ENCODE measurements around the gene HORMAD1. TPM values are rescaled to one million over a fixed set of nuclear protein-coding genes. Genes with fewer than 3 reads are reported as not detected.
"Not testable (repeated sequence)": the region's sequence is repeated elsewhere in the genome, so short reads cannot be mapped to it uniquely, and the experiment has no call there.

The HORMAD1 gene, protein sequence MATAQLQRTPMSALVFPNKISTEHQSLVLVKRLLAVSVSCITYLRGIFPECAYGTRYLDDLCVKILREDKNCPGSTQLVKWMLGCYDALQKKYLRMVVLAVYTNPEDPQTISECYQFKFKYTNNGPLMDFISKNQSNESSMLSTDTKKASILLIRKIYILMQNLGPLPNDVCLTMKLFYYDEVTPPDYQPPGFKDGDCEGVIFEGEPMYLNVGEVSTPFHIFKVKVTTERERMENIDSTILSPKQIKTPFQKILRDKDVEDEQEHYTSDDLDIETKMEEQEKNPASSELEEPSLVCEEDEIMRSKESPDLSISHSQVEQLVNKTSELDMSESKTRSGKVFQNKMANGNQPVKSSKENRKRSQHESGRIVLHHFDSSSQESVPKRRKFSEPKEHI
- total RNA-seq: 0.82 TPM

DNA sequence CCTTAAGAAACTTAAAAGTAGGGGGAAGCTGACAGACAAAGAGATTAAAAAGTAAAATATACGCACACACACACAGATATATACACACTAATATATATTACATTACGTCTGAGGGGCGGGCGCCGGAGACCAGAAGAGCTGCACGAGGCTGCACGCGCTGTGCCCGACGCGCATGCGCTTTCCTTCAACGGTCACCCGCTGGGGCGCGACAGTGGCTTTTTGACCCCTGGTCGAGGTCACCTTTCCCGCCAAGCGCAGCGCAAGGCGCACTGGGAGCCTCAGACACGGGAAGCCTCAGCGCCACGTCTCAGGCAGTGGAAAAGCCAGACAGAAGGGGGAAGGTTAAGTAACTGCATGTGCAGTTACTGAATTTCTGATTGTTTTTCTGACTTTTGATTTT, at the start of gene HORMAD1:
Gene HORMAD1, minus strand, starts transcription at position 193 of the 400 bp plus-strand sequence. CDS start 1,390 bp downstream, outside the sequence.
- DNase-seq (ENCODE audit: low spot score in 2 of 2) (no peak), FAIRE-seq (no peak)

DNA sequence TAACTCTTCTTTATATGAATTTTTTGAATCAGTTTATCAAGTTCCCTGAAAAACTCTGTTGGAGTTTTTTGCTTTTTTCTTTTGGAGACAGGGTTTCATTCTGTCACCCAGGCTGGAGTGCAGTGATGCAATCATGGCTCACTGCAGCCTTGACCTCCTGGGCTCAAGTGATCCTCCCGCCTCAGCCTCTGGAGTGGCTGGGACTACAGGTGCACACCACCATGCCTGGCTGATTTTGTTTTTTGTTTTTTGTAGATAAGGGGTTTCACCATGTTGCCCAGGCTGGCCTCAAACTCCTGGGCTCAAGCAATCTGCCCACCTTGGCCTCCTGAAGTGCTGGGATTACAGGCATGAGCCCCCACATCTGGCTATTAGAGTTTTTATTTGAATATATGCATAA, 47.0 kb upstream of the HORMAD1 start:
- not testable (repeated sequence) for FAIRE-seq; DNase-seq (ENCODE audit: low spot score in 2 of 2)

DNA sequence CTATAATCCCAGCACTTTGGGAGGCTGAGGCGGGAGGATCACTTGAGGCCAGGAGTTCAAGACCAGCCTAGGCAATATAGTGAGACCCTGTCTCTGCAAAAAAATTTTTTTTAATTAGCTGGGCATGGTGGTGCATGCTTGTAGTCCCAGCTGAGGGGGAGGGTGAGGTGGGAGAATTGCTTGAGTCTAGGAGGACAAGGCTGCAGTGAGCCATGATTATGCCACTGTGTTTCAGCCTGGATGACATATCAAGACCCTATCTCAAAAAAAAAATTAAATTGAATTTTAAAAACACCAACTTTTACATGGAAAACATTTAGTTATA, 45.2 kb upstream of the HORMAD1 start:
- FAIRE-seq; DNase-seq (ENCODE audit: low spot score in 2 of 2): not testable (repeated sequence)

DNA sequence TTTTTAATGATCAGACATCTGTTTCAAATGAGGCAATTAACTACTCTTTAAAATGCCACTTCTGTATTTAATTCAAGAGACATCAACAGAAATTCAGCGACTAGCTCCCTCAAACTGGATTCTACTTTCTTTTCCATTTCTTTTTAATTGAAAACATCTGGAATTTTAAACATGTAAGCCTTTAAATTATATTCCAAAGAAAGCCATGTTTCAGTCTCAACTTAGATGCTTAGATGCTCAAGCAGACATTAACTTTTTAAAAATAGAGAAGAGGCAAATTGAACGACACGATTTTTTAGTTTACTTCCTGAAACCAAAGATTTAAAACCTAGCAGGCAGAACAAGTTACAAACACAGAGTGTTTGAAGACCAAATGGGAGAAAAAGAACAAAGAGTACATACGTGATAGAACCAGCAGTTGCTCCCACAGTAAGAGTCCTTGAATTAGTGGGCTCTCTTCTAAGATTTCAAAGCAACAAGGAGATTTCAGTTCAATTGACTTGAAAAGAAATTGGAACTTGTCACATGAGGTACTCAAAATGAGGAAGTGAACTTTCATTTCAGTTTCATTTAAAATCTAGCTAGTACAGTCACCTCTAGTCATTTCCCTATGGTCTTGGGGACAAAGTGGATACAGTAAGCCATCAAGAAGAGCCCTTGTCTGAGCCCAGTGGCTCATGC, 44.7 kb upstream of the HORMAD1 start, which contains the start of gene CTSS:
Gene CTSS, minus strand, starts transcription at position 483 of the 681 bp plus-strand sequence. CDS start 1,015 bp downstream, outside the sequence.
- FAIRE-seq: no peak
- no peak for DNase-seq (ENCODE audit: low spot score in 2 of 2)

DNA sequence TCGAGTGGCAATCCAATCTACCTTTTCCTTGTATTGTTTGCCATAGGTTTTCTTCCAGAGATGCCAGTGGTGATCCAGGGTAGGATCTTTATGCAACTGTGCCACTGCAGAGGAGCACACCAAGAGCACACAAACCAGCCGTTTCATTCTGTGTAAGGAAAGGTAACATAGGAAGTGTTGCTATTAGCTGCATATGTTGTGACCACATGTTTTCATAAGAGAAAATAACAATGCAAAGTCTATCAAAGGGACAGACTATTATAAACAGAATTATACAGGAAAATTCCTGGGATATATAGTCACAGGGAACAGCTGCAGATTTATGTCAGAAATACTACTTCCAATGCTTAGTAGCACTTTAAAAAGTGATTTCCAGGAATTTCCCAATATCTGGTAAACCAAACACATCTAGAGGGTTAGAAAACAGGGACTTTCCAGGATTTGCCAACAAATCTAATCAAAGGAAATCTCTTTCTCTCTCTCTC, 44.0 kb upstream of the HORMAD1 start:
- no peak for FAIRE-seq
- DNase-seq (ENCODE audit: low spot score in 2 of 2): no peak

DNA sequence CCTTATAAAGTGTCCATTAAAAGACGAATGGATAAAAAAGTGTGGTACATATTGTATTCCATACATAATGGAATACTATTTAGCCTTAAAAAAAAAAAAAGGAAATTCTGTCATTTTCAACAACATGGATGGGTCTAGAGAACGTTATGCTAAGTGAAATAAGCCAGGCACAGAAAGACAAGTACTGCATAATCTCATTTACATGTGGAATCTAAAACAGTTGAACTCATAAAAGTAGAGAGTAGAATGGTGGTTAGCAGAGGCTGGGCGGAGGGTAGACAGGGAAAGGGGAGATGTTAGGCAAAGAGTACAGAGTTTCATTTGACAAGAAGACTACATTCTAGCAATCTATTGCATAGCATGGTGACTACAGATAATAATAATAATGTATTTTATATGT, 42.3 kb upstream of the HORMAD1 start:
- FAIRE-seq (no peak), DNase-seq (ENCODE audit: low spot score in 2 of 2) (no peak)

DNA sequence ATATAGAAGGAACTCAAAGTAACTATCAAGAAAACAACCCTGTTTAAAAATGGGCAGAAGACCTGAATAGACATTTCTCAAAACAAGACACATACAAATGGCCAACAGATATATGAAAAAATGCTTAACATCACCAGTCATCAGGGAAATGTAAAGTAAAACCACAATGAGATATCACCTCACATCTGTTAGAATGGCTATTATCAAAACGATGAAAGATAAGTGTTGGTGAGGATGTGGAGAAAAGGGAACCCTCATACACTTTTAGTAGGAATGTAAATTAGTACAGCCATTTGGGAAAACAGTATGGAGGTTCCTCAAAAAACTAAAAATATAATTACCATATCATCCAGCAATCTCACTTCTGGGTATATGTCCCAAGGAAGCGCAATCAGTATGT, 41.9 kb upstream of the HORMAD1 start:
- FAIRE-seq (no peak), DNase-seq (ENCODE audit: low spot score in 2 of 2) (no peak)

DNA sequence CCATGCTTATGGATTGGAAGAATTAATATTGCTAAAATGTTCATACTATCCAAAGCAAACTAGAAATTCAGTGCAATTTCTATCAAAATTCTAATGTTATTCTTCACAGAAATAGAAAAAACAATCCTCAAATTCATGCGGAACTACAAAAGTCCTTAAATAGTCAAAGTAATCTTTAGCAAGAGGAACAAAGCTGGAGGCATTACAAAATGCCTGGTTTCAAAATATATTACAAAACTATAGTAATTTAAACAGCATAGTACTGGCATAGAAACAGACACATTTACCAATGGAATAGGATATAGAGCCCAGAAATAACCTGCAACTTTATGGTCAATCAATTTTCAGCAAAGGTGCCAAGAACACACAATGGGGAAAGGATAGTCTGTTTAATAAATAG, 41.1 kb upstream of the HORMAD1 start:
- FAIRE-seq (no peak), DNase-seq (ENCODE audit: low spot score in 2 of 2) (no peak)

DNA sequence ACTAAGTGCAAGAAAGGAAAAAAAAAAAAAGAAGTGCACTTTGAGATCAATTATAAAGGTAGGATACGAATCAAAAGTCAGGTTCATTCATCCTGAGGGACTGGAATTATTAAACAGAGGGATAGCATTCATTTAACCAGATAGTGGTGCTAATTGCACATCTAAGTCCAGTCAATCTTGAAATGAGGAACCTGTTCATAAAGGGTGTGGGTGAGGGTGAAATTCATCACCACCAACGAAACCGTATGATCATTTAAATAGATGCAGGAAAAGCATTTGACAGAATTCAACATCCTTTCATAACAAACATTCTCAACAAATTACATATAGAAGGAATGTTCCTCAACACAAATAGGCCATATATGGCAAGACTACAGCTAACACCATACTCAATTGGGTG, 39.3 kb upstream of the HORMAD1 start:
- DNase-seq (ENCODE audit: low spot score in 2 of 2): no peak
- FAIRE-seq: no peak

DNA sequence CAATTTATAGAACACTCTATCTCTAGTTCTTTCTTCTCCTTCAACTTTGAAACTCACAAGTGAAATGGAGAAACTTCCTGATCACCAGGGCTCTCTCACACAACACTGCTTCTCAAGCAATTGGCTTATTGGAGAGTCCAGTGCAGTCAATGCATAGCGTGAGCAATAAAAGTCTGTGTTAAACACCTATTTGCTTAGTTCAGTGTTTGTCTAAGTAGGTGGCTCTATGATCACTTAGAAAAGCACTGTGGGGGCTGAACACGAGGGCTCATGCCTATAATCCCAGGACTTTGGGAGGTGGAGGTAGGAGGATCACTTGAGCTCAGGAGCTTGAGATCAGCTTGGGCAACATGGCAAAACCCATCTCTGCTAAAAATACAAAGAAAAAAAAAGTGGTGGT, 32.7 kb upstream of the HORMAD1 start:
- FAIRE-seq: no peak
- DNase-seq (ENCODE audit: low spot score in 2 of 2): no peak

DNA sequence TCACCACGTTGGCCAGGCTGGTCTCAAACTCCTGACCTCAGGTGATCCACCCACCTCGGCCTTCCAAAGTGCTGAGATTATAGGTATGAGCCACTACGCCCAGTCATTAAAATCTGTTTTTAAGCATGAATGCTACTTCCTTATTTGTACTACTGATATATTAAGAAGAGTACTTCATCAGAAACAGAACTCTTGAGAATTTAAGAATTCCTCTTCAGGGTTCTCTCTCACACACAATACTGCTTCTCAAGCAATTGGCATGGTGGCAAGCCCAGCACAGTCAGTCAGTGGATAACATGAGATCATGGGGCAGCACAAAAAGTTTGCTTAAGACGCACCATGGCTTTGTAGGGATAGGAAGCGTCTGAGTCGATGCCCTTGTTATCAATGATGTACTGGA, 30.7 kb upstream of the HORMAD1 start:
- FAIRE-seq (no peak), DNase-seq (ENCODE audit: low spot score in 2 of 2) (no peak)

DNA sequence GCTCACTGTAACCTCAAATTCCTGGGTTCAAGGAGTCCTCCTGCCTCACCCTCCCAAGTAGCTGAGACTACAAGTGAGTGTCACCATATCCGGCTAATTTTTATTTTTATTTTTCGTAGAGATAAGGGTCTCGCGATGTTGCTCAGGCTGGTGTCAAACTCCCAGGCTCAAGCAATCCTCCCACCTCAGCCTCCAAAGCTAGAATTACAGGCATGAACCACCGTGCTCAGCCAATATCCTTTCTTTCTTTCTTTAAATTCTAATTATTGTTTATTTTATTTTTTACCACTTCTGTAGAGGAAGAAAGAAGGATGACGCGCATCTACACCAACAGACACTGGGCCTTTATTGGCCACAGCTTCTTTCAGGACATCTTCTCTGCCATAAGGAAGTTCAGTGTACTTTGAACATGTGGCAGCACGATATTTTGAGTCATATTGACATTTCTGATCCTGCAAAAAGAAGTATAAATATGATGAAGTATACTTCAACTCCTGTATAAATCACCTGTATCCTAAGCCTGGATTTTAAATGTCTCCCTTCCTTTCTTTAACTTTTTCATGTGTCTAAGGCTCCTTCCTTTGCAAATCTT, 29.1 kb upstream of the HORMAD1 start:
- FAIRE-seq (no peak), DNase-seq (ENCODE audit: low spot score in 2 of 2) (no peak)

DNA sequence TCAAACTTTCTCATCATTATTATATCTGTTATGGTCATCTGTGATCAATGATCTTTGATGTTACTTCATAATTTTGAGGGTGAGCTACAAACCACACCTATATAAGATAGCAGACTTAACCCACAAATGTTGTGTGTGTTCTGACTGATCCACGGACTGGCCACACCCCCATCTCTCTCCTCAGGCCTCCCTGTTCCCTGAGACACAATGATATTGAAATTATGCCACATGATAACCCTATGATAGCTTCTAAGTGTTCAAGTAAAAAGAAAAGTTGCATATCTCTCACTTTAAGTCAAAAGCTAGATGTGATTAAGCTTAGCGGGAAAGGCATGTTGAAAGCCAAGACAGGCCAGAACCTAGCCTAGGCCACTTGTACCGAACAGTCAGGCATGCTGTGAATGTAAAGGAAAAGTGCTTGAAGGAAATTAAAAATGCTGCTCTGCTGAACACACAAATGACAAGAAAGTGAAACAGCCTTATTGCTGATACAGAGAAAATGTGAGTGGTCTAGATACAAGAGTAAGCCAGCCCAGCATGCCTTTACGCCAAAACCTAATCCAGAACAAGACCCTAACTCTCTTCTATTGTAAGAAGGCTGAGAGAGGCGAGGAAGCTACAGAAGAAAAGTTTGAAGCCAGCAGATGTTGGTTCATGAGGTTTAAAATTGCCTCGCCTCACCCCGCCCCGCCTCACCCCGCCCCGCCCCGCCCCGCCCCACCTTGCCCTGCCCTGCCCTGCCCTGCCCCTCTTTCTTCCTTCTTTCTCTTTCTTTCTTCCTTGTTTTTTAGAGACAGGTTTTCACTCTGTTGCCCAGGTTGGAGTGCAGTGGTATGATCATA, 28.4 kb upstream of the HORMAD1 start:
- DNase-seq (ENCODE audit: low spot score in 2 of 2) (no peak), FAIRE-seq (no peak)

DNA sequence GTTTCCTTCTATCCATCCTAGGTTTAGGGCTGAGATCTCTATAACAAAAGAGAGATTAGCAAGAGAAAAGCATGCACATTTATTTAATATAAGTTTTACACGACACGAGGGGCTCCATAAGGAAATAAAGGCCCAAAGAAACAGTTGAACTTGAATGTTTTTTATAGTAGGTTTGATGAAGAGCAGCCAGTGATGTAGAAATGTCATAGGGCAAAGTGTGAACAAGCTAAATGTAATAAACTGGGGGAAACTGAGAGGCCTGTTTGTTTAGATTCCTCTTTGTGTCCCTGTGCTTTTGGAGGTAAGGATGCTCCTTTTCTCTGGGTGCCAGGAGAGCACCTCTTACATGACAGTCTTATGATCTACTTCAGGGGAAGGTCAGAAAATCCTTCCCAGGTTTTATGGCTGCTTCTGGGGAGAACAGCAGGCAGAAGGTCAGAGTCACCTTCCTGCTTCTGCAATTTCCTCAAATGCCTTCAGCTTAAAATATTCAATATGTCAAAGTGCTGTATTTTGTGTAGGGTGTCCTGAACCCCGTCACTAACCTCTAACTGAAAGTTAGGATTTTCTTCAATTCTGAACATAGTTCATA, 9.5 kb upstream of the HORMAD1 start:
- DNase-seq (ENCODE audit: low spot score in 2 of 2) (no peak), FAIRE-seq (no peak)

DNA sequence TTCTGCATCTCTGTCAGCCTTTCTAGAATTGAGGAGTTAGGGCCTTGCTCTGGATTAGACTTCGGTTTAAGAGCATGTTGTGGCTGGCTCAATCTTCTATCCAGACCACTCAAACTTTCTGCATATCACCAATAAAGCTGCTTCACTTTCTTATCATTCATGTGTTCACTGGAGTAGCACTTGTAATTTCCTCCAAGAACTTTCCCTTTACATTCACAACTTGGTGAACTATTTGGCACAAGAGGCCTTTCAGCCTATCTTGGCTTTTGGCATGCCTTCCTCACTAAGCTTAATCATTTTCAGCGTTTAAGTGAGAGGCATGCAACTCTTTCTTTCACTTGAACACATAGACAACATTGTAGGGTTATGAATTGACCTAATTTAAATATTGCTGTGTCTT, 3.6 kb upstream of the HORMAD1 start:
- FAIRE-seq (no peak), DNase-seq (ENCODE audit: low spot score in 2 of 2) (no peak)

DNA sequence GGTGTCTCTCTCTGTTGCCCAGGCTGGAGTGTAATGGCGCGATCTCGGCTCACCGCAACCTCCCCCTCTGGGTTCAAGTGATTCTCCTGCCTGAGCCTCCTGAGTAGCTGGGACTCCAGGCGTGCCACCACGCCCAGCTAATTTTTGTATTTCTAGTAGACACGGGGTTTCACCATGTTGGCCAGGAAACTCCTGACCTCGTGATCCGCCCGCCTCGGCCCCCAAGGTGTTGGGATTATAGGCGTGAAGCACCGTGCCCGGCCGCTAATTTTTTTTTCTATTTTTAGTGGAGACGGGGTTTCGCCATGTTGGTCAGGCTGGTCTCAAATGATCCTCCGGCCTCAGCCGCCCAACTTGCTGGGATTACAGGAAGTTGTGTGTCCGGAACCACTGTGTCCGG, 597 bp downstream of the HORMAD1 start:
- FAIRE-seq (no peak), DNase-seq (ENCODE audit: low spot score in 2 of 2) (no peak)

DNA sequence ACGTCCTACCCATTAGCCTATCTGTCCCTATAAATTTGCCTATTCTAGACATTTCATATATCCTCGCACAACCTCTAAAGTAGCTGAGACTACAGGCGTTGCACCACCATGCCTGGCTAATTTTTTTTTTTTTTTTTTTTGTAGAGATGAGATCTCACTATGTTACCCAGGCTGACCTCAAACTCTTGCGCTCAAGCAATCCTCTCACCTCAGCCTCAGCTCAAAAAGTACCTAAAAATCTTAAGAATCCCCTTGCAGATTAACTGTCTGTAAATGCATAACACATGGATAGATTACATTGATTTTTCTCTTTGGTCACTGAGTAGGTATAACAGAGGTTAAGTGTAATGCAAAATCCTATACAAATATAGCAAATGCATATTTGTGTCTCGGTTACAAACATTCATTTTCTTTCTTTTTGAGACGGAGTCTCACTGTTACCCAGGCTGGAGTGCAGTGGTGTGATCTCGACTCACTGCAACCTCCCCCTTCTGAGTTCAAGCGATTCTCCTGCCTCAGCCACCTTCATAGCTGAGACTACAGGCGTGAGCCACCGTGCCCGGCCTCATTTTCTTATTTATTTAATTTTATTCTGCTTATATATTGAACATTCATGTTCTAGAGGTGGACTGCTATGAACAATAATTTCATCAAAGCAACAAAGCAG, 2.3 kb downstream of the HORMAD1 start:
- no peak for DNase-seq (ENCODE audit: low spot score in 2 of 2)
- no peak for FAIRE-seq

DNA sequence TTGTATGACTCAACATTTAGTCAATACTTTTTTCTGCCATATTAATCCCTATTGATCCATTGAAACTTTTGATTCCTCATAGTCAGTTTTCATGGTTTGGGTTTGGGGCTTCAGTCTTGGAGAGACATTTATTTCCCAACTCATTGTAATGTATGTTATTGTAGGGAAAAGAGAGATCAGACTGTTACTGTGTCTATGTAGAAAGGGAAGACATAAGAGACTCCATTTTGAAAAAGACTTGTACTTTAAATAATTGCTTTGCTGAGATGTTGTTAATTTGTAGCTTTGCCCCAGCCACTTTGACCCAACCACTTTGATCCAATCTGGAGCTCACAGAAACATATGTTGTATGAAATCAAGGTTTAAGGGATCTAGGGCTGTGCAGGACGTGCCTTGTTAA, 11.7 kb downstream of the HORMAD1 start:
- not testable (repeated sequence) for DNase-seq (ENCODE audit: low spot score in 2 of 2); FAIRE-seq

DNA sequence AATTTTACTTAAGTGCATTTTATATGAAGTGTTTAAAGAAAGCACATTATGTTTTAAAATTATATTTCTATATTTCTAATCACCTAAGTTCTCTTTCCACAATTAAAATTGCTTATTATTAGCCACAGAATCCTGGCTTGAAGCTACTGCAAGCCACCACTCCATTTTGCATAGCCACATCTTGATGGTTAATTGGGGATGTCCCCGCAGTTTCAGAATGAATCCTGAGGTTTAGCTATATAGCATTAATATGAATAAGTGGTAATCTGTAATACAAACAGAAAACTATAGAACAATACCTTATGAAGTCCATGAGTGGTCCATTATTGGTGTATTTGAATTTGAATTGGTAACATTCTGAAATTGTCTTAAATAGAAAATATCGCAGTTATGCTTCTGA, 12.1 kb downstream of the HORMAD1 start:
- FAIRE-seq (no peak), DNase-seq (ENCODE audit: low spot score in 2 of 2) (no peak)

DNA sequence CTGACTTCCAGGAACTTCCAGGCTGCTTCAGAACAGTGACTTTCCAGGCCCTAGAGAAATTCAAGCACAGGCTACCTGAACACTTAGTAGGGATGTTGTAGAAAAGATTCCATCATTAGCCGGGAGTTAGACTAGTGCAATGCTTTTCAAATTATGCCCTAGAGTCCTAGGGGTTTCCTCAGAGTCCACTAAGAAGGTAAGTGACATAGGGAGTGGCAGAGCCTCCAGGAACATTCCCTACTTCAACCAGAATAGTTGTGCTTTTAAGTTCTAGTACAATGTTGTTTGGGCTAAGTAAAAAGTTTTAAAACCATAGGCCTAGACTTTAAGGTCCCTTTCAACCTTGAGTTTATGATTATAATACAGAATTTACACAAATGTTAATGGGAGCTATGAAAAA, 14.6 kb downstream of the HORMAD1 start:
- FAIRE-seq (no peak), DNase-seq (ENCODE audit: low spot score in 2 of 2) (no peak)
